NCI-H2196 treated with DMSO at 0.1 percent for 48 hours (cell line): ENCODE results near the gene B3GAT1.

Source experiments
- DNase-seq: peaks from one replicate; lab custom pipeline; 2025; ENCODE audit not compliant: unreplicated experiment; lab: John Stamatoyannopoulos, UW

The B3GAT1 gene

GRCh38 chr11:134374171-134374570, 37.9 kb downstream of the B3GAT1 start:
- no peak for DNase-seq

- no peak for DNase-seq
Measured at GRCh38 chr11:134373591-134374052, 38.4 kb downstream of the B3GAT1 start.

DNA sequence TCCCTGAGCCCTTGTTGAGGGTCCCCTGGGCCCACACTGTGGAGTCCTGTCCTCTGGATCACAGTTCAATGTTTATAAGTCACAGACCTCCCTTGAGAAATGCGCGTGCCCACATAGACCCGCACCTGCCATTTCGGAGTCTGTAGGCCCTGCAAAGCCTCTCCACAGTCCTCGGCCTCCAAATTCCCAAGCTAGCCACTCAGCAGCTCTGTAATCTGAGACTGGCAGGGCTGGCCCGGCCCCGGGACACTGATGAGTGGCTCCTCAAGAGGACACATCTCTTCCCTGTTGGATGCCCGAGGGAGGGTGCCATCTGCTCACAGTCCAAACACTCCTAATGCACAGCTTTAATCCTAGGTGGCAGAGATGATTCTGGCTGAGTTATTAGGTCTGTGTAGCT, 39.1 kb downstream of the B3GAT1 start:
- DNase-seq, result peak; percentile 37

- DNase-seq, result no peak
Measured at GRCh38 chr11:134372536-134372935, 39.5 kb downstream of the B3GAT1 start.

DNA sequence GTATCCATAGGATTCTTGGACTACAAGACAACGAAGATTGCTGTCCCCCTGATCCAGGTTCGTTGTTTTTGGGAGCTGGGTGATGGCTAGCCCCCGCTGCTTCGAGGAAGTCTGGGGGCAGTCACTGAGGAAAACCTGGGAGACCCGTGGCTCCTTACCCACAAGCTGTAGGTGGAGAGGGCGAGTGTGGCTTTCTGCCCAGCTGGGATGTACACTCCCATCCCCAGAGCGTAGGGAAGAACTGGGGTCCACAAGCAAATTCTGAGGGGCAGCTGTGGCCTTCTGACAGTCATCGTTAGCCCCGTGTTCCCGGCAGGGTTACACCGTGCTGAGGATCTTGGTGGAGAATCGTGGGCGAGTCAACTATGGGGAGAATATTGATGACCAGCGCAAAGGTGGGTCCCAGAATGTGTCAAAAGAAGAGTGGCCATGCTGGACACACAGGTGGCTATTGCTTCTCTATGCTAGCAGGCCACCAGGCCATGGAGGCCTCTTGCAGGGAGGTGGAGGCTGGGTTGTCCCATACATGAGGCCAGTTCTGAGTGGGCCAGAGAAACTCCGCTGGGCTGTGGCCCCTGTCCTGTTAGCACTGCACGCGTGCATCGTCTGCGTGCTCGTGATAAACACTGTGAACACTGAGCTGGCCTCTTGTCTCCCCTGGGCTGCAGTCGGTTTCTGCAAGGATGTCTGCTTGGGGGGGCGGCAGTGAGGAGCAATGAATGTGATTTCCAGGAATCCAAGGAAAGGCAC, 40.4 kb downstream of the B3GAT1 start:
- DNase-seq, result no peak

- DNase-seq, result no peak
Measured at GRCh38 chr11:134370526-134371435, 41.3 kb downstream of the B3GAT1 start.

- no peak for DNase-seq
Measured at GRCh38 chr11:134369656-134370525, 42.2 kb downstream of the B3GAT1 start.

- no peak for DNase-seq
Measured at GRCh38 chr11:134367781-134368180, 44.3 kb downstream of the B3GAT1 start.

DNA sequence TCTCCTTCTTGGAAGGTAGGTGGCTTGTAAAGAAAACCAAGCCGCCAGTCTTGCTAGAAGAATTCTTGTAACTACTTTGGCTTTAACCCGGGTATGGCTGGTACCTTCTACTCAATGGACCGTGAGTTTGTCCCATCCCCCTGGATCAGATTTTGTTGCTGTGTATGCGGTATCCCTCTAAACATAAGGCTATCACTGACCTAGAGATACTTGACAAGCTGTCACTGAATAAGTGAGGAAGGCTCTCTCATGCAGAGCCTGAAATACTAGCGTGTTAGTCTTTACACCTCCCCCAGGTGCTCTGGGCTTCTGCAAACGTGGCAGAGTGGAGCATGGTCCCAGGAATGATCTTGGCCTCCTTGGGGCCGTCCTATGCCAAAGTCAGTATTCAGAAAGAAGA, 45.8 kb downstream of the B3GAT1 start:
- DNase-seq, result no peak

GRCh38 chr11:134365011-134365925, 46.8 kb downstream of the B3GAT1 start:
- DNase-seq, result no peak

DNA sequence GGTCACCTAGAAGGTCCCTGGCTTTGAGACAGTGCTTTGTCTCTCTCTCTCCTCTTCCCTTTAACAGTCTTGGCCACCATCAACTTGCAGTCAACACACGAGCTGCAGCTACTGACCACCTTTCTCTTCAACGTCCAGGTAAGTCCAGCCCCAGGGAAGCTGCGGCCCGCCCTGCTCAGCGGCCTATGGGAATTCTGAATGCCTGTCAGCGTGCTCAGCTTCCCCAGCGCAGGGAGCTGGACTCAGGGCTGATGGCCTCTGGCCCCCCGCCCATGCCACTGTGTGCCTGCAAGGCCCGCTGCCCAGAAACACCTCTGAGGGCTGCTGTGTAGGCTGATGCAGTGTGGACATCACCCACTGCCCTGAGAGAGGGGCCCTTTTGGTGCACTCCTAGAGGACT, 47.8 kb downstream of the B3GAT1 start:
- DNase-seq, result no peak

DNA sequence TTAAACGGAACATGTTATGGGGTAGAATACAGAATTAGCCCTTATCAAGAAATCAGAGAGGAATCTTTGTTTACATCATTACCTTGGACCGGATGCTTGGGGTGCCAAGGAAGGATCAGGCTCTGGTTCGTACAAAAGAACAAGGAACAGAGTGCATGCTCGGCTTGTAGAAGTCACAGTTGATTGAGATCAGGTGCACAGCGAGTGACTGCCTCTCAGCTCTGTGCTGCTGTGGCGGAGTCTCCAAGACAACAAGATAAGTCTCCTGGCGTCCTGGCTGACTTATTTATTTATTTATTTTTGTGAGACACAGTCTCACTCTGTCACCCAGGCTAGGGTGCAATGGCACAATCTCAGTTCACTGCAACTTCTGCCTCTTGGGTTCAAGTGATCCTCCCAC, 48.5 kb downstream of the B3GAT1 start:
- DNase-seq, result no peak

- DNase-seq, result no peak
Measured at GRCh38 chr11:134363161-134363560, 48.9 kb downstream of the B3GAT1 start.

GRCh38 chr11:134362192-134362901, 49.7 kb downstream of the B3GAT1 start:
- no peak for DNase-seq

DNA sequence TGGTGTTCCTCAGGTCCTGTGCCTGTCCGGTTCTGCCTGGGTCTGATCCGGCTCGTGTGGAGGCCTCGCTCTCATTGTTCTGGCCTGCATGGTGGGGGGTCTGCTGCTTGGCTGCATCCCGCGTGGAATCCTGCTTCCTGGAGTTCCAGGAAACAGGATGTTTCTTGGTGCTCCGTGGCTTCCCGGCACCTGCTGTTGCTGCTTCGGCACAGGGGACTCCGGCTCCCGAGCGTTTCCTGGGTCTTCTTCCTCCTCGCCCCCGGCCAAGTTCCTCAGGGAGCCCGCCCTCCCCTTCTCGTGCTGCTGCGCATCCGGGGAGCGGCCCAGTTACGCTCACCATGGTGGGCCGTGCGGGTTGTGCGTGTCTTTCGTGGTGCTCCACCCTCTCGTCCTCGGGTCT, 50.4 kb downstream of the B3GAT1 start:
- no peak for DNase-seq

DNA sequence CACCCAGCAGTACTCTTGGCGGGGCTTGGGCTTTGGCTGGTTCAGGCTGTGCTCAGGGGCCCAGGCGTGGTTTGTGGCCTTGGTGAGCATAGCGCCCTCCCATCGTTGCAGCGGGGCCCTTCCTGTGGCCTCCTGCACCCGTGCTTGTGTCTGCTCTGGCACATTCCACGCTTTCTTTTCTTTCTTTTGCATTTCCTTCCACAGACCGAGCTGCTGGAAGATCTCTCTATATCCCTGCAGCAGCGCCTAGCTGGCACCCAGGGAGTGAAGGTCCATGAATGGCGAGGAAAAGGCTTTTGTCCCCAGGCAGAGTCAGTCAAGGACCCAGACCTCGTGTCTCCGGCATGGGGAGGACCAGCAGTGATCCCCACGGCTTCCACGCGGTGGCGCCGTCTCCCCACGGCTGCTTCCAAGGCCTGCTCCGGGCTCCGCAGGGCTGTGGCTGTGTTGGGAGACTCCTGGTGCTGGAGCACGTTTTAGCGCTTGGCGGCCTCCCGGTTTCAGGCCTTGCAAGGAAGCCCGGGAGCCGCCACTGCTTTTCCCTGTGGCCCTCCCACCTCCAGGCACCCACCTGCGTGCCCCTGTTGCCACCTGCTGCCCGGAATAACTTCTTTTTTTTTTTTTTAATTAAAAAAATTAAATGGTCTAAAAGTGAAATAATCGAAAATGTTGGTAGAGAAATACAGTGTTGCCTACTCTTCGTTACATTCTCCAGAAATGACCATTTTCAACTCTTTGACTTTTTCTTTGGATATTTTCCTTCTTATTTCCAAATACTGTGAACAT, 51.8 kb downstream of the B3GAT1 start:
- no peak for DNase-seq

DNA sequence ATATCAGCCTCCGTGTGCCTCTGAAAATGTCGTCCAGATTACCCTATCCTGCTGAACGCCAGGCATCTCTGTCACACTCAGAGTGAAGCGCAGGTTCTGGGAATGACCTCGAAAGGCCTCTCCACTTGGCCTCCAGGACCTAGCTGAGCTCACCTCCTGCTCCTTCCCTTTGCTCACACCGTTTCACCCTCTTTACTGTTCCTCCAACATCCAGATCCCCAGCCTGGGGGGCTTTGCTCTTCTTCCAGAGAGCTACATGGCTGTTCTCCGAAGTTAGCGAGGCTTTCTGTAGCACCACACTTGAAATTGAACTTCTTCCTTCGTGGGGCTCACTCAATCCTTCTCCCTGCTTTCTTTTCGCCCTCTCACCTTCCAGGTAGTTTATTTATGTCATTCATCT, 52.4 kb downstream of the B3GAT1 start:
- DNase-seq, result no peak

- DNase-seq, result no peak
Measured at GRCh38 chr11:134358856-134359490, 53.1 kb downstream of the B3GAT1 start.
